HEK293 (cell line): ENCODE results near the gene MALRD1.

Source experiments
- AEBP2 ChIP-seq: fragments of 450-650 bp; formaldehyde crosslinking; IDR thresholded peaks from 2 replicates; pipeline ENCODE4 v1.5.1; 2016; ENCODE audit warnings: missing biosample characterization, missing genetic modification characterization, borderline replicate concordance
- CTCF ChIP-seq: fragments of 450-650 bp; formaldehyde crosslinking; IDR thresholded peaks from 2 replicates; pipeline ENCODE4 v1.5.1; 2016; ENCODE audit warnings: missing biosample characterization, missing genetic modification characterization
- GLIS2 ChIP-seq: fragments of 450-650 bp; formaldehyde crosslinking; IDR thresholded peaks from 2 replicates; pipeline ENCODE4 v1.5.1; 2016; ENCODE audit warnings: missing biosample characterization, missing genetic modification characterization
- KLF7 ChIP-seq: fragments of 450-650 bp; formaldehyde crosslinking; IDR thresholded peaks from 2 replicates; pipeline ENCODE4 v1.5.1; 2016; ENCODE audit warnings: missing biosample characterization, missing genetic modification characterization, borderline replicate concordance
- SP2 ChIP-seq: fragments of 450-650 bp; formaldehyde crosslinking; IDR thresholded peaks from 2 replicates; pipeline ENCODE4 v1.5.1; 2016; ENCODE audit warnings: missing biosample characterization, missing genetic modification characterization
- YY1 ChIP-seq: fragments of 450-650 bp; formaldehyde crosslinking; IDR thresholded peaks from 2 replicates; pipeline ENCODE4 v1.5.1; 2018; ENCODE audit warnings: missing biosample characterization, missing genetic modification characterization
- ZNF121 ChIP-seq: fragments of 450-650 bp; formaldehyde crosslinking; IDR thresholded peaks from 2 replicates; pipeline ENCODE4 v1.5.1; 2016; ENCODE audit warnings: missing biosample characterization, missing genetic modification characterization
- ZNF146 ChIP-seq: fragments of 450-650 bp; formaldehyde crosslinking; IDR thresholded peaks from 2 replicates; pipeline ENCODE4 v1.5.1; 2016; ENCODE audit warnings: missing biosample characterization, missing genetic modification characterization
- ZNF221 ChIP-seq: fragments of 450-650 bp; formaldehyde crosslinking; IDR thresholded peaks from 2 replicates; pipeline ENCODE4 v1.5.1; 2017; ENCODE audit warnings: missing biosample characterization, missing genetic modification characterization, borderline replicate concordance
- ZNF274 ChIP-seq, 2 experiments: fragments of 200-500 bp in 1 of 2; fragments of 450-650 bp in 1 of 2; sonication (Bioruptor generic) in 1 of 2; formaldehyde crosslinking in 1 of 2; IDR thresholded peaks; 2 replicates each; pipeline versions ENCODE4 v1.5.1 to v1.6.1; 2014 to 2016; ENCODE audit warnings: borderline replicate concordance in 1 of 2, inconsistent platforms in 1 of 2, low read length in 1 of 2, missing biosample characterization in 1 of 2, missing genetic modification characterization in 1 of 2
- ZNF280C ChIP-seq: fragments of 450-650 bp; formaldehyde crosslinking; IDR thresholded peaks from 2 replicates; pipeline ENCODE4 v1.5.1; 2016; ENCODE audit warnings: missing biosample characterization, missing genetic modification characterization
- ZNF629 ChIP-seq: fragments of 450-650 bp; formaldehyde crosslinking; IDR thresholded peaks from 2 replicates; pipeline ENCODE4 v1.5.1; 2017; ENCODE audit warnings: missing biosample characterization, missing genetic modification characterization
- ZSCAN5A ChIP-seq: fragments of 450-650 bp; formaldehyde crosslinking; IDR thresholded peaks from 2 replicates; pipeline ENCODE4 v1.5.1; 2016; ENCODE audit warnings: missing biosample characterization, missing genetic modification characterization

- TF ChIP-seq ZNF146 (no peak), ZNF121 (tag by site-specific recombination) (no peak), CTCF (tag by site-specific recombination) (no peak), ZNF221 (tag by site-specific recombination) (no peak), ZNF629 (tag by site-specific recombination) (no peak), SP2 (tag by site-specific recombination) (no peak), ZNF280C (no peak), ZNF274 (IDR thresholded peaks at IDR 0.05; ENCODE audit: low read length) (no peak), ZNF274 (tag by site-specific recombination; IDR thresholded peaks at IDR 0.05; ENCODE audit: borderline replicate concordance) (no peak), ZSCAN5A (tag by site-specific recombination) (no peak), YY1 (tag by site-specific recombination) (no peak), GLIS2 (tag by site-specific recombination) (no peak), AEBP2 (tag by site-specific recombination) (no peak), KLF7 (tag by site-specific recombination) (no peak)
These were observed 405.4 kb downstream of the MALRD1 start for GRCh38 chr10:19453967-19454366.
